Tibial nerve (tissue), 4 donors: ENCODE results near the gene ZDHHC11. TPM values are rescaled to one million over a fixed set of nuclear protein-coding genes. Genes with fewer than 3 reads are reported as not detected.
"Not testable (repeated sequence)": the region's sequence is repeated elsewhere in the genome, so short reads cannot be mapped to it uniquely, and the experiment has no call there.

Source experiments
- DNase-seq, 2 donors: peaks; one replicate each; pipeline ENCODE4 v3.0.0-alpha.2; 2019; ENCODE audit warnings: low spot score in 2 of 2
- H3K27ac ChIP-seq, 4 donors: fragments of 200-600 bp; sonication (generic) in 3 of 4; one replicate each; pipeline ENCODE4 v1.5.1; 2017 to 2019; ENCODE audit warnings: mild to moderate bottlenecking in 1 of 4
- H3K27me3 ChIP-seq, 2 donors: fragments of 200-600 bp; sonication (generic) in 1 of 2; one replicate each; pipeline versions ENCODE4 v1.5.1 to v1.6.0; 2017 to 2019
- H3K36me3 ChIP-seq, 3 donors: fragments of 200-600 bp; sonication (generic); one replicate each; pipeline ENCODE4 v1.5.1; 2018 to 2019
- H3K4me1 ChIP-seq, 4 donors: fragments of 200-600 bp; sonication (generic) in 3 of 4; one replicate each; pipeline ENCODE4 v1.5.1; 2017 to 2019
- H3K4me3 ChIP-seq, 4 donors: fragments of 200-600 bp; sonication (generic) in 3 of 4; one replicate each; pipeline ENCODE4 v1.5.1; 2017 to 2019; ENCODE audit warnings: mild to moderate bottlenecking in 1 of 4, moderate library complexity in 1 of 4
- H3K9me3 ChIP-seq, 4 donors: fragments of 200-600 bp; sonication (generic) in 3 of 4; one replicate each; pipeline ENCODE4 v1.5.1; 2017 to 2019
- CTCF ChIP-seq, 5 experiments: fragments of 200-600 bp in 3 of 5; fragments of 450-650 bp in 2 of 5; sonication (generic) in 3 of 5; IDR thresholded peaks; one replicate each; pipeline ENCODE4 v1.5.1; 2016 to 2019; ENCODE audit warnings: antibody characterized with exemption in 5 of 5, mild to moderate bottlenecking in 3 of 5, moderate library complexity in 2 of 5
- EP300 ChIP-seq, 2 donors: sonication (generic); formaldehyde crosslinking; IDR thresholded peaks; one replicate each; pipeline ENCODE4 v1.6.1; 2017; ENCODE audit warnings: antibody characterized with exemption in 2 of 2, mild to moderate bottlenecking in 1 of 2
- POLR2A ChIP-seq, 2 donors: fragments of 450-650 bp; IDR thresholded peaks; one replicate each; pipeline ENCODE4 v1.6.1; 2017; ENCODE audit warnings: antibody characterized with exemption in 2 of 2, mild to moderate bottlenecking in 2 of 2, moderate library complexity in 2 of 2
- WGBS, 2 donors: methylation state at CpG; one replicate each; pipeline ENCODE4 v1.1.5; 2018; 5-methylcytosine and 5-hydroxymethylcytosine counted together
- total RNA-seq, 4 donors: library from RNA; depleted of rRNA; stranded (reverse); fragments of >200 nt; gene quantifications; one replicate each; pipeline ENCODE4 v1.1.0, GENCODE V29; 2016

Gene ZDHHC11
- total RNA-seq, 4 donors from 2014 or later: 1.1 to 6.9 (median 2.3) TPM

DNA sequence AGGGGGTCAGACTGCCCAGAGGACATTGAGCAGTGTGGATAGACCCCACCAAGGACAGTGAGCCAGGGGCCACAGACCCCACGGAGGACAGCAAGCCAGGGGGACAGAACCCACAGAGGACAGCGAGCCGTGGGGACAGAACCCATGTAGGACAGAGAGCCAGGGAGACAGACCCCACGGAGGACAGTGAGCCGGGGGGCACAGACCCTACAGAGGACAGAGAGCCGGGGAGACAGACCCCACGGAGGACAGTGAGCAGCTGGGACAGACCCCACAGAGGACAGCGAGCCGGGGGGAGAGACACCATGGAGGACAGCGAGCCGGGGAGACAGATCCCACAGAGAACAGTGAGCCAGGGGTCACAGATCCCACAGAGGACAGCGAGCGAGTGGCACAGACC is 3.4 kb upstream of the ZDHHC11 start:
- TF ChIP-seq EP300 (IDR thresholded peaks at IDR 0.05) (no peak), CTCF (IDR thresholded peaks at IDR 0.05) (no peak), POLR2A (IDR thresholded peaks at IDR 0.05) (no peak)

DNA sequence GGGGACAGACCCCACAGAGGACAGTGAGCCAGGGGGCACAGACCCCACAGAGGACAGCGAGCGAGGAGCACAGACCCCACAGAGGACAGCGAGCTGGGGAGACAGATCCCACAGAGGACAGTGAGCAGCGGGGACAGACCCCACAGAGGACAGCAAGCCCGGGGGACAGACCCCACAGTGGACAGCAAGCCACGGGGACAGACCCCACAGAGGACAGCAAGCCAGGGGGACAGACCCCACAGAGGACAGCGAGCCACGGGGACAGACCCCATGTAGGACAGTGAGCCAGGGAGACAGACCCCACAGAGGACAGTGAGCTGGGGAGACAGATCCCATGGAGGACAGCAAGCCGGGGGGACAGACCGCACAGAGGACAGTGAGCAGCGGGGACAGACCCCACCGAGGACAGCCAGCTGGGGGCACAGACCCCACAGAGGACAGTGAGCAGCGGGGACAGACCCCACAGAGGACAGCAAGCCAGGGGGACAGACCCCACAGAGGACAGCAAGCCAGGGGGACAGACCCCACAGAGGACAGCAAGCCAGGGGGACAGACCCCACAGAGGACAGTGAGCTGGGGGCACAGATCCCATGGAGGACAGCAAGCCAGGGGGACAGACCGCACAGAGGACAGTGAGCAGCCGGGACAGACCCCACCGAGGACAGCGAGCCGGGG is 2.8 kb upstream of the ZDHHC11 start:
- H3K36me3 ChIP-seq, H3K4me1 ChIP-seq, DNase-seq, H3K27ac ChIP-seq, H3K9me3 ChIP-seq, H3K4me3 ChIP-seq: not testable (repeated sequence)
- 78 to 86% methylated on average over 18 of the region's 18 CpGs for WGBS, 2 donors
- H3K27me3 ChIP-seq: peaks cover 0 to 46% of the 10 kb centered on the region in 2 donors

More for the DNA sequence above, 3.4 kb upstream of the ZDHHC11 start:
- H3K4me3 ChIP-seq: no peak overlapping the region
- peaks cover 0 to 6% (median 0%) of the 10 kb centered on the region in 4 donors for H3K4me1 ChIP-seq
- no peak for DNase-seq
- H3K27me3 ChIP-seq: peaks cover 0 to 46% of the 10 kb centered on the region in 2 donors
- H3K36me3 ChIP-seq: peaks cover 0 to 5% (median 0%) of the 10 kb centered on the region in 3 donors
- no peaks in the 10 kb centered on the region for H3K9me3 ChIP-seq
- H3K27ac ChIP-seq: no peak overlapping the region
- WGBS, 2 donors: 72 to 78% methylated on average over 13 of the region's 13 CpGs

GRCh38 chr5:852431-853401 is 1.9 kb upstream of the ZDHHC11 start:
- WGBS, 2 donors: 88 to 89% methylated on average over 55 of the region's 55 CpGs
- H3K27me3 ChIP-seq: peaks cover 0 to 46% of the 10 kb centered on the region in 2 donors
- no peaks in the 10 kb centered on the region for H3K9me3 ChIP-seq
- no peak overlapping the region for H3K4me3 ChIP-seq
- peaks cover 0 to 6% (median 0%) of the 10 kb centered on the region in 4 donors for H3K4me1 ChIP-seq
- no peak for DNase-seq
- H3K27ac ChIP-seq: no peak overlapping the region
- TF ChIP-seq EP300 (IDR thresholded peaks at IDR 0.05) (no peak), POLR2A (IDR thresholded peaks at IDR 0.05) (no peak), CTCF (IDR thresholded peaks at IDR 0.05) (no peak)
- no peaks in the 10 kb centered on the region for H3K36me3 ChIP-seq

DNA sequence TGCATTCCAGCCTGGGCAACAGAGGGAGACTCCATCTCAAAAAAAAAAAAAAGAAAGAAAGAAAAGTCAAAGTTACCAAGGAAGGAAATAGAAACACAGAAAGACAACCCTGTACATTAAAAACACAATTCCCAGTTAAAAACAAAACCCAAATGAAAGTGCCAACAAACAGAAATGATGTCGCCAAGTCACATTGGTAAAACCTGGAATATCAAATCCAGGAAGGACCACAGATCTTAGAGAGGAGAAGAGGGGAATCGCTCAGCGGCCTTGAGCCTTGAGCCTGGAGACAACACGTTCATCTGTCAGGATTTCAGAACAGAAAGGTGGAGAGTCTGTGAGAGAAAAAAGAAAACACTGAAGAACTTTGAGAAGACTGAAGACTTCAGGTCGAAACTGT is 1.2 kb upstream of the ZDHHC11 start:
- Histone ChIP-seq H3K4me3 (no peak overlapping the region), H3K36me3 (no peaks in the 10 kb centered on the region), H3K27me3 (peaks cover 0 to 46% of the 10 kb centered on the region in 2 donors), H3K9me3 (no peaks in the 10 kb centered on the region), H3K27ac (no peak overlapping the region), H3K4me1 (peaks cover 0 to 6% (median 0%) of the 10 kb centered on the region in 4 donors)
- DNase-seq: no peak
- TF ChIP-seq EP300 (IDR thresholded peaks at IDR 0.05) (no peak), POLR2A (IDR thresholded peaks at IDR 0.05) (no peak), CTCF (IDR thresholded peaks at IDR 0.05) (no peak)
- WGBS, 2 donors: 59 to 63% methylated on average over 5 of the region's 5 CpGs

GRCh38 chr5:851553-851952 is 767 bp upstream of the ZDHHC11 start:
- WGBS, 2 donors: 68 to 81% methylated on average over 16 of the region's 16 CpGs
- H3K27me3 ChIP-seq: peaks cover 0 to 46% of the 10 kb centered on the region in 2 donors
- H3K27ac ChIP-seq: no peak overlapping the region
- no peak for DNase-seq
- no peak overlapping the region for H3K4me3 ChIP-seq
- TF ChIP-seq POLR2A (IDR thresholded peaks at IDR 0.05) (no peak), EP300 (IDR thresholded peaks at IDR 0.05) (no peak), CTCF (IDR thresholded peaks at IDR 0.05) (no peak)
- no peaks in the 10 kb centered on the region for H3K36me3 ChIP-seq
- H3K9me3 ChIP-seq: no peaks in the 10 kb centered on the region
- H3K4me1 ChIP-seq: peaks cover 0 to 6% (median 0%) of the 10 kb centered on the region in 4 donors
